ENCODE data around the gene FLT3.
"Not testable (repeated sequence)": the region's sequence is repeated elsewhere in the genome, so short reads cannot be mapped to it uniquely, and the experiment has no call there.

FLT3 gene
- total RNA-seq: 0.36 to 1.5 (median 0.79) reads per million in 18 experiments

DNA sequence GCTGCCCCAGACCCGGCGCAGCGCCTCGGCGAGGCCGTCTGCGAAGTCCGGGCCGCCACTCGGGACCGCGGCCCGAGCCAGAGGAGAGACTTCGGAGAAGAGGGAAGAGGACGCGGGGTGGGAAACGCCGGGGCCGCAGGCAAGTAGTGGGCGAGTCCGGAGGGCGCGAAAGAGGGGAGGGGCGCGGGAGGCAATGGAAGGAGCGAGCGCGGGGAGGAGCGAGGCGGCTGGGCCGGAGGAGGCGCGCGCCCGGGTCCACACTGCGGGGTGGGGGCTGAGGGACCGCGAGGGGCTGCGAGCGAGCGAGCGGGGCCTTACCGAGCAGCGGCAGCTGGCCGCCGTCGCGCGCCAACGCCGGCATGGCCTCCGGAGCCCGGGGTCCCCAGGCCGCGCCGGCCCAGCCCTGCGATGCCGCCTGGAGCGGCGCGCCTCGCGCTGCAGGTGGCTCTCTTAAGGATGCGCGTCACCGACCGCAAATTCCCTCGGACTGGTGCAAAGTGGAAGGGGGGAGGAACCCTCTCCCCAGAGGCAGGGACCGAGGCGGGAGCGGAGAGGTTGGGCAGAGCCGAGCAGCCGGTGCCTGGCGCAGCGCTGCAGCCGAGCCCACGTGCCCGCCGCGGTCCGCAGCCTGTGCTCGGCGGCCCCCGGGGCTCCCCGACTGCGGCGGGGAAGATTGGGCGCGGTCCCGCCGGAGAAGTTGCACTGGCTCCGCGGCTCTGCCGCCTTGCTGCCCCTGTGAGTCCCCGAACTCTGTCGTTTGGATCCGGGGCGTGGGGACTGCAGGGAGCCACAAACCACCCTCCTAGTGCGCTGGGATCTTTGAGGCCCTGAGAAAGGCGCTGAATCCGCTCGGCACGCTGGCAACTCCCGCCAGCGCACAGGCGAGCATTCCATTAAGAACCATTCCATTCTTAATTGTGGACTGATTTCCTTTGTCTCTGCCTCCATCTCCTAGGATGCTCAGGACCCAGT, at the start of gene FLT3:
TSS of gene FLT3 (minus strand) at position 427 of the 972 bp plus-strand sequence. CDS start at position 361, 66 bp downstream.
- DNase-seq: peak in 1 of 2 donors; percentile 36

GRCh38 chr13:28147495-28147894, 47.1 kb upstream of the FLT3 start:
- DNase-seq: no peak

GRCh38 chr13:28145049-28145448, 44.7 kb upstream of the FLT3 start:
- DNase-seq: no peak

- DNase-seq: not testable (repeated sequence)
Measured at GRCh38 chr13:28141542-28141941, 41.2 kb upstream of the FLT3 start.

DNA sequence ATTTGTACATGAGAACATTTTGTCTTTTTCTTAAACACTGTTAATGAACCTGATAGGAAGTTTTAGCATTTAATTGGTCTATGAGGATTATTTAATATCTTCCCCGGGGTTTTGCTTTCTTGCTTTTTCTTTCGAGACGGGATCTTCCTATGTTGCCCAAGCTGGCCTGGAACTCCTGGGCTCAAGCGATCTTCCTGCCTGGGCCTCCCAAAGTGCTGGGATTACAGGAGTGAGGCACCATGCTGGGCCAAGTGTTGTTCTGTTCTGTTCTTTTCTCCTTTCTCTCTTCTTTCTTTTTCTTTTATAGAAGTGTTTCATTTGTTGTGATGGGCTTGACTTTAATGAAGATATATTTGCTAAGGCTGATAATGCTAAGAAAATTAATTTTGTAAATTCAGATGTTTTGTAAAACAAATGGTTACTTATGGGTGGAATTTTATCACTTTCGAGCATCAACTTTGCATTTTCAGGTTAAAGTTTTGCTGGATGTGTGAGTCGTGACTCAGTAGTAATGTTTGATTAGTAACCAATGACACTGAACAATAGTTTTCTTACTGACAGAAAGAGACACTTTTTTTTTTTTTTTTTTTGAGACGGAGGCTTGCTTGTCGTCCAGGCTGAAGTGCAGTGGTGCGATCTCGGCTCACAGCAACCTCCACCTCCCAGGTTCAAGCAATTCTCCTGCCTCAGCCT, 40.2 kb upstream of the FLT3 start:
- DNase-seq: no peak

GRCh38 chr13:28138756-28139470, 38.5 kb upstream of the FLT3 start:
- peak; percentile 90 to 94 for DNase-seq

- peak; percentile 88 to 93 for DNase-seq
Measured at GRCh38 chr13:28138012-28138755, 37.8 kb upstream of the FLT3 start, which contains the start of gene PAN3. Gene PAN3 (plus strand): TSS chr13:28138545. CDS start chr13:28138658, 113 bp downstream.

GRCh38 chr13:28137596-28137995, 37.2 kb upstream of the FLT3 start:
- DNase-seq: no peak

DNA sequence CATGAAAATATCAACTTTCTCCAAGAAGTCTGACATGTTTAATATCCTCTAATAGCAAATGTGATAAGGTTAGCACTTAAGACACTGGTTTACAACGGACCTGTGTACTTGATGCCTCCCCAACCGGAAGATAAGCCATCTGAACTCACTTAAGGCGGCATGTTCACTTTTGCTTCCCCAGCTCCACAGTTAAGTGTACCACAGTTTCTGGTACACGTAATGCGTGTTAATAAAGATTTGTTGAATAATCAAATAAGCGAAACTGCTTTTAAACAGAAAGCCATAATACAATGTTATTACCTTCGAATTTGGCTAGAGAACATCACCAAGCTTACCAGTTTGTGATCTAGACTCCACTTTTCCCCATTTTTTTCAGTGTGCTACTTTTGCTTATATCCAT, 36.5 kb upstream of the FLT3 start:
- DNase-seq: peak; percentile 10 to 18

- DNase-seq: no peak
Measured at GRCh38 chr13:28131646-28132045, 31.3 kb upstream of the FLT3 start.

DNA sequence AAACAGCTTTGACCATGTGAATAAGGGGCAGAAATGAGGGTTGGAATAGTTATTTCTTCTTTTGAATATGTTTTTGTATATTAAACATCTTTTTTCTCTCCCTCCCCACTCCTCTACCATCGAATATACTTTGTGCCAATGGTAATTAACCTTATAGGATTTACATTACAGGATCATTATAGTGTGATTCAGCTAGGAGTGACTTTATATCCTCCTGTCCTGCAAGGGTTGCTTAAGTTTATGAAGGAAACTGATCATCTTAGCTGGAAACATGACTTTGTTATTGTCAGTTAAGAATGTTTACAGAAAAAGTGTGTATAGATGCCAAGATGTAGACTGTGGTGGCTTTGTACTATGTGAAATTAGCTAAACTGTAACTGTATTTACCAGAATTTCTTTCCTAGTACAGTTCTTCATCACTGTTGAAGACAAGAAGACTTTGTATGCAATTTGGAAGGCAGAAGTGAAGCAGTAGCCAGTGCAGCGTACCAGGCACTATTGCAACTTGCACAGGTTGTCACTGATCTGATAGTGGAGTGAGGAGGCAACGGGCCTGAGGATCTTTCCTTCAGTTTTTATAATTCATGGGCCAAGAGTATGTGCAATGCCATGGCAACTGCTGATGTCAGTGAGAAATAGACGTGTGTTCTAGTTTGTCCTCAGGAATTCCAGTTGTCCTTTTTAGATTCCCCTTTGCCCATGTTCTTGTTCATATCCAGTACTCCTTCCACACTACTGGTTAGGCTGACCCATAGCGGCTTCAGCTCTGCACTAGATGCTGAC, 29.7 kb upstream of the FLT3 start:
- DNase-seq: no peak

- no peak for DNase-seq
Measured at GRCh38 chr13:28128926-28129325, 28.6 kb upstream of the FLT3 start.

DNA sequence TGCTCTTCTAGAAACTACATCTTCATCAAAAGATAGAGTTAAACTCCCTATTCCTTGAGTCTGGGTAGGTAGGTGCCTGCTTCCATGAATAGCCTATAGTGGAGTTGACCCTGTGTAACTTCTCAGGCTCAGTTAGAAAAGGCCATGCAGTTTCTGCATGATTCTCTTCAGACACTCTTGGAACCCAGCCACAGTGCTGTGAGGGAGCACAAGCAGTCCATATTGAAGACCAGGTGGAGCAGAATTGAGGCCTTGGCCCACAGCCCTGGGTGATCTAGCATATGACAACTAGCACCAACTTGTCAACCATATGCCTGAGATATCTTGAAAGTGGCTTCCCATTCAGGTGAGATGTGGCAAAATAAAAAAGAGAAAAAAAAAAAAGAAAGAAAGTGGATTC, 27.7 kb upstream of the FLT3 start:
- no peak for DNase-seq

- DNase-seq: no peak
Measured at GRCh38 chr13:28121224-28121623, 20.8 kb upstream of the FLT3 start.

DNA sequence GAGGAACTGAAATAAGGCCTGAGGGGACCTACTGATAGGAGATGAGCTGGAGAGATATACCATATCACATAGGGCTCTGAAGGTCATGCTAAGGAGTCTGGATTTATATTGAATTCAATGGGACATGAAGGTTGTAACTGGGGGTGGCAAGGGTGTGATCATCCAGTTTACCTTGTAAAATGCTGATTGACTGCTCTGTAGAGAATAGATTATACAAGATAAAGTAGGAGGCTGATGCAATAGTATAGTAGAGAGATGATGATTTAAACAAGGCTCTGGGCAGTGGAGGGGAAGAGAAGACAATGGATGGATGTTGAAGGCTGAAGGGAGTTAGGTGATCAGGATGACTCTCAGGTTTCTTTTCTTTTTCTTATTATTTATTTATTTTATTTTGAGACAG, 19.9 kb upstream of the FLT3 start:
- no peak for DNase-seq

DNA sequence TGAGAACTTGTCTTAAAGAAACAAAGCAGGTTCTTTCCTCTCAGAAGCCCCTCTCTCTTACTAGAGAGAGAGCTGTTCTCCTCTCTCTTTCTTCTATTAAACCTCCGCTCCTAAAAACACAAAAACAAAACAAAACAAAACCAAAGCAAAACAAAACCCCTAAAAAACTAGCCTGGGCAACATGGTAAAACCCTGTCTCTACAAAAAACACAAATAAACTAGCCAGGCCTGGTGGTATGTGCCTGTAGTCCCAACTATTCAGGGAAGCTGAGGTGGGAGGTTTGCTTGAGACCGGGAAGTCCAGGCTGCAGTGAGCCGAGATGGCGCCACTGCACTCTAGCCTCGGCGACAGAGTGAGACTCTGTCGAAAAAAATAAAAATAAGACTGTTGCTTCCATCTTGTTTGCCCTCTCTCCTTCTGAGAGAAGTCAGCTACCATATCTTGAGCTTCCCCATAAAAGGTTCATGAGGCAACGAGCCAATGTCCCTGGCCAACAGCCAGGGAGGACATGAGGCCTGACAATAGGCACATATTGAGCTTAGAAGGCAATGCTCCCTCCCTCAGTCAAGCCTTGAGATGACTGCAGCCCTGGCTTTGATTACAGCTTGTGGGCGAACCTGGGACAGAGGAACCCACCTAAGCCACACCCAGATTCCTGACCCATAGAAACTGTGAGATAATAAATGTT, 17.5 kb upstream of the FLT3 start:
- peak in 1 of 2 donors; percentile 27 for DNase-seq

- DNase-seq: no peak
Measured at GRCh38 chr13:28116736-28117135, 16.4 kb upstream of the FLT3 start.

GRCh38 chr13:28110414-28110813, 10.0 kb upstream of the FLT3 start:
- DNase-seq: no peak

GRCh38 chr13:28106976-28107375, 6.6 kb upstream of the FLT3 start:
- DNase-seq: peak in 1 of 2 donors; percentile 11

DNA sequence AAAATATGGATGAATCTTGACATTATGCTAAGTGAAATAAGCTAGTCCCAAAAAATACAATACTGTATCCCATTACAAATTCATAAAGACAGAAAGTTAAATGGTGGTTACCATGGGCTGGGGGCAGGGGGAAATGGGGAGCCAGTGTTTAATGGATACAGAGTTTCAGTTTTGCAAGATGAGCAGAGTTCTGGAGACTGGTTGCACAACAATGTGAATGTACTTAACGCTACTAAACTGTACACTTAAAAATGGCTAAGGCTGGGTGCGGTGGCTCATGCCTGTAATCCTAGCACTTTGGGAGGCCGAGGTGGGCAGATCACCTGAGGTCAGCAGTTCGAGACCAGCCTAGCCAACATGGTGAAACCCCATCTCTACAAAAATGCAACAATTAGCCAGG, 1.5 kb upstream of the FLT3 start:
- DNase-seq: not testable (repeated sequence)

All from inflammatory macrophage (primary cell).